ENCODE measurements around the gene KLF11.

The KLF11 gene

DNA sequence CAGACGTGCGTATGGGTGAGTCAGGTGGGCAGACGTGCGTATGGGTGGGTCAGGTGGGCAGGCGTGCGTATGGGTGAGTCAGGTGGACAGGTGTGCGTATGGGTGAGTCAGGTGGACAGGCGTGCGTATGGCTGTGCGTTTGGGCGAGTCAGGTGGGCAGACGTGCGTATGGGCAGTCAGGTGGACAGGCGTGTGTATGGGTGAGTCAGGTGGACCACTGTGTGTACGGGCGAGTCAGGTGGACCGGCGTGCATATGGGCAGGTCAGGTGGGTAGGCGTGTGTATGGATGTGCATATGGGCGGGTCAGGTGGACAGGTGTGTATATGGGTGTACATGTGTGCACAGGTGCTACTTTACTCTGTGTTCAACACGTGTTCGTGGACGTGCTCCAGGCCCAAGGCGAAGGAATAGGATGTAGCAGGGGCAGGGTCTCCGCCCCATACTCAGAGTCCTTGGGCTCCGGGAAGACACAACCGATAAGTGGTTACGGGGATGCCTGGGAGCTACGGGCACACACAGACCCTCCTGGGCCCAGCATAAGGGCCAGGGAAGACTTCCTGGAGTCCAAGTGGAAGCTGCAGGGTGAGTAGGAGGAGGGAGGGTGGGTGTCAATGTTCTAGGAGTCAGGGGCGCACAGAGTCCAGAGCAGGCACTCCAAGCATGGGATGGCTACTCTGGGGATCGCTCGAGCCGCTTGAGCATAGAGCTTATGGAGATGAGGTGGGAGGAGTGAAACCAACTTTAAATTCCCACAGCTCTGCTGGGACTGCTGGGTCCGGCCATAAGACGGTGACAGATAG is 27.1 kb upstream of the KLF11 start:
- H3K9me2 ChIP-seq (replicated peaks; ENCODE audit: insufficient read depth, low read length): no peaks in the 10 kb centered on the region
- H3K27me3 ChIP-seq (replicated peaks; ENCODE audit: insufficient read depth, low read length): no peaks in the 10 kb centered on the region
- no peak for TF ChIP-seq EZH2phosphoT487 (IDR thresholded peaks at IDR 0.05; ENCODE audit: low read length)
- no peak overlapping the region for H3K4me3 ChIP-seq (ENCODE audit: low read length)
- no peaks in the 10 kb centered on the region for H4K20me1 ChIP-seq (ENCODE audit: insufficient read depth, low read length)
- H3K9me3 ChIP-seq (replicated peaks; ENCODE audit: insufficient read depth, low read length): no peaks in the 10 kb centered on the region
- H3K4me1 ChIP-seq (ENCODE audit: low read length): no peaks in the 10 kb centered on the region
- H3K9ac ChIP-seq (ENCODE audit: low read length): no peak overlapping the region
- no peak overlapping the region for H2AFZ ChIP-seq (ENCODE audit: low read length)
- H3K36me3 ChIP-seq (replicated peaks; ENCODE audit: insufficient read depth, low read length): no peaks in the 10 kb centered on the region
- no peak for DNase-seq
- no peaks in the 10 kb centered on the region for H3F3A ChIP-seq (ENCODE audit: insufficient read depth, low read length)
- no peak overlapping the region for H3K27ac ChIP-seq (ENCODE audit: low read length)
- H3K4me2 ChIP-seq (ENCODE audit: low read depth, low read length): no peak overlapping the region
- H3K79me2 ChIP-seq (ENCODE audit: low read length): no peaks in the 10 kb centered on the region

- TF ChIP-seq, protein P1, sequence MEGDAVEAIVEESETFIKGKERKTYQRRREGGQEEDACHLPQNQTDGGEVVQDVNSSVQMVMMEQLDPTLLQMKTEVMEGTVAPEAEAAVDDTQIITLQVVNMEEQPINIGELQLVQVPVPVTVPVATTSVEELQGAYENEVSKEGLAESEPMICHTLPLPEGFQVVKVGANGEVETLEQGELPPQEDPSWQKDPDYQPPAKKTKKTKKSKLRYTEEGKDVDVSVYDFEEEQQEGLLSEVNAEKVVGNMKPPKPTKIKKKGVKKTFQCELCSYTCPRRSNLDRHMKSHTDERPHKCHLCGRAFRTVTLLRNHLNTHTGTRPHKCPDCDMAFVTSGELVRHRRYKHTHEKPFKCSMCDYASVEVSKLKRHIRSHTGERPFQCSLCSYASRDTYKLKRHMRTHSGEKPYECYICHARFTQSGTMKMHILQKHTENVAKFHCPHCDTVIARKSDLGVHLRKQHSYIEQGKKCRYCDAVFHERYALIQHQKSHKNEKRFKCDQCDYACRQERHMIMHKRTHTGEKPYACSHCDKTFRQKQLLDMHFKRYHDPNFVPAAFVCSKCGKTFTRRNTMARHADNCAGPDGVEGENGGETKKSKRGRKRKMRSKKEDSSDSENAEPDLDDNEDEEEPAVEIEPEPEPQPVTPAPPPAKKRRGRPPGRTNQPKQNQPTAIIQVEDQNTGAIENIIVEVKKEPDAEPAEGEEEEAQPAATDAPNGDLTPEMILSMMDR (IDR thresholded peaks at IDR 0.05; ENCODE audit: low read length): no peak
- no peak for TF ChIP-seq EZH2phosphoT487 (IDR thresholded peaks at IDR 0.05; ENCODE audit: low read length)
- TF ChIP-seq EZH2 (optimal IDR thresholded peaks at IDR 0.05; ENCODE audit: low read depth, low read length): no peak
- H3K36me3 ChIP-seq (replicated peaks; ENCODE audit: insufficient read depth, low read length): no peaks in the 10 kb centered on the region
- H3K27ac ChIP-seq (ENCODE audit: low read length): no peak overlapping the region
- H3F3A ChIP-seq (ENCODE audit: insufficient read depth, low read length): no peaks in the 10 kb centered on the region
- no peaks in the 10 kb centered on the region for H3K9me3 ChIP-seq (replicated peaks; ENCODE audit: insufficient read depth, low read length)
- H3K27me3 ChIP-seq (replicated peaks; ENCODE audit: insufficient read depth, low read length): no peaks in the 10 kb centered on the region
- H3K9ac ChIP-seq (ENCODE audit: low read length): no peak overlapping the region
- H3K79me2 ChIP-seq (ENCODE audit: low read length): no peaks in the 10 kb centered on the region
- no peak overlapping the region for H2AFZ ChIP-seq (ENCODE audit: low read length)
- no peak overlapping the region for H3K4me2 ChIP-seq (ENCODE audit: low read depth, low read length)
- H4K20me1 ChIP-seq (ENCODE audit: insufficient read depth, low read length): no peaks in the 10 kb centered on the region
- no peaks in the 10 kb centered on the region for H3K9me2 ChIP-seq (replicated peaks; ENCODE audit: insufficient read depth, low read length)
- no peaks in the 10 kb centered on the region for H3K4me1 ChIP-seq (ENCODE audit: low read length)
- H3K4me3 ChIP-seq (ENCODE audit: low read length): no peak overlapping the region
- no peak for DNase-seq
Measured at GRCh38 chr2:10016802-10017258, 26.5 kb upstream of the KLF11 start.

GRCh38 chr2:10017313-10017941 is 25.9 kb upstream of the KLF11 start:
- TF ChIP-seq EZH2phosphoT487 (IDR thresholded peaks at IDR 0.05; ENCODE audit: low read length): no peak
- no peak for TF ChIP-seq EZH2 (optimal IDR thresholded peaks at IDR 0.05; ENCODE audit: low read depth, low read length)
- TF ChIP-seq, protein P1 (IDR thresholded peaks at IDR 0.05; ENCODE audit: low read length): no peak
- Histone ChIP-seq H4K20me1 (ENCODE audit: insufficient read depth, low read length) (no peaks in the 10 kb centered on the region), H3K27ac (ENCODE audit: low read length) (no peak overlapping the region), H3K27me3 (replicated peaks; ENCODE audit: insufficient read depth, low read length) (no peaks in the 10 kb centered on the region), H3K9me2 (replicated peaks; ENCODE audit: insufficient read depth, low read length) (no peaks in the 10 kb centered on the region), H3K36me3 (replicated peaks; ENCODE audit: insufficient read depth, low read length) (no peaks in the 10 kb centered on the region), H3K4me3 (ENCODE audit: low read length) (no peak overlapping the region), H3K4me1 (ENCODE audit: low read length) (no peaks in the 10 kb centered on the region), H3K79me2 (ENCODE audit: low read length) (no peaks in the 10 kb centered on the region), H3K9me3 (replicated peaks; ENCODE audit: insufficient read depth, low read length) (no peaks in the 10 kb centered on the region), H3F3A (ENCODE audit: insufficient read depth, low read length) (no peaks in the 10 kb centered on the region), H3K4me2 (ENCODE audit: low read depth, low read length) (no peak overlapping the region), H2AFZ (ENCODE audit: low read length) (no peak overlapping the region), H3K9ac (ENCODE audit: low read length) (no peak overlapping the region)
- DNase-seq: no peak

GRCh38 chr2:10019174-10019573 is 24.2 kb upstream of the KLF11 start:
- H3K4me2 ChIP-seq (ENCODE audit: low read depth, low read length): no peak overlapping the region

More at GRCh38 chr2:10019174-10019573, 24.2 kb upstream of the KLF11 start:
- H3K36me3 ChIP-seq (replicated peaks; ENCODE audit: insufficient read depth, low read length): no peaks in the 10 kb centered on the region
- DNase-seq: no peak
- H3K9me2 ChIP-seq (replicated peaks; ENCODE audit: insufficient read depth, low read length): no peaks in the 10 kb centered on the region
- H3K79me2 ChIP-seq (ENCODE audit: low read length): no peaks in the 10 kb centered on the region
- H3K4me1 ChIP-seq (ENCODE audit: low read length): no peaks in the 10 kb centered on the region
- no peaks in the 10 kb centered on the region for H3F3A ChIP-seq (ENCODE audit: insufficient read depth, low read length)
- H3K9ac ChIP-seq (ENCODE audit: low read length): no peak overlapping the region
- H3K4me3 ChIP-seq (ENCODE audit: low read length): no peak overlapping the region
- no peaks in the 10 kb centered on the region for H4K20me1 ChIP-seq (ENCODE audit: insufficient read depth, low read length)
- H3K27me3 ChIP-seq (replicated peaks; ENCODE audit: insufficient read depth, low read length): no peaks in the 10 kb centered on the region
- no peaks in the 10 kb centered on the region for H3K9me3 ChIP-seq (replicated peaks; ENCODE audit: insufficient read depth, low read length)
- H3K27ac ChIP-seq (ENCODE audit: low read length): no peak overlapping the region
- H2AFZ ChIP-seq (ENCODE audit: low read length): no peak overlapping the region
- TF ChIP-seq EZH2 (optimal IDR thresholded peaks at IDR 0.05; ENCODE audit: low read depth, low read length): no peak

All from MM.1S (cell line).